Lower lobe of right lung (tissue), 2 donors: ENCODE measurements around the gene INMT. TPM values are rescaled to one million over a fixed set of nuclear protein-coding genes. Genes with fewer than 3 reads are reported as not detected.

Experiments used
- ATAC-seq, 2 donors: fragments of 200-7000 bp; cut with Tn5 transposase; one replicate each; pipeline ENCODE4 v1.9.1; 2020 to 2022; ENCODE audit warnings: mild to moderate bottlenecking in 2 of 2, moderate library complexity in 2 of 2
- DNase-seq: peaks from one replicate; pipeline ENCODE4 v3.0.0-alpha.2; 2020
- H3K27ac ChIP-seq: fragments of 200-600 bp; one replicate; pipeline ENCODE4 v1.8.0; 2022
- H3K27me3 ChIP-seq: fragments of 200-600 bp; one replicate; pipeline ENCODE4 v1.8.0; 2022; ENCODE audit warnings: low read depth
- H3K36me3 ChIP-seq: fragments of 200-600 bp; one replicate; pipeline ENCODE4 v1.8.0; 2022; ENCODE audit warnings: mild to moderate bottlenecking
- H3K4me1 ChIP-seq: fragments of 200-600 bp; one replicate; pipeline ENCODE4 v1.8.0; 2022
- H3K4me3 ChIP-seq: fragments of 200-600 bp; one replicate; pipeline ENCODE4 v1.8.0; 2022; ENCODE audit warnings: mild to moderate bottlenecking
- H3K9me3 ChIP-seq: fragments of 200-600 bp; one replicate; pipeline ENCODE4 v1.8.0; 2022
- CTCF ChIP-seq: fragments of 200-600 bp; IDR thresholded peaks from one replicate; pipeline ENCODE4 v1.8.0; 2022; ENCODE audit warnings: antibody characterized with exemption, mild to moderate bottlenecking
- intact Hi-C: fragments of 100-400 bp; cut with DNase I; formaldehyde crosslinking; loops from one replicate; pipeline ENCODE4 v1.11.0; 2022
- total RNA-seq: library from RNA; stranded (reverse); fragmentation: NEBNext Ultra II Directional; extraction: Animal tissue kit (Norgen Biotek cat#: 25700); gene quantifications from one replicate; pipeline ENCODE4 v1.2.1, GENCODE V29; 2021
- donor health status: DM: no; HTN: yes; CAD: no; lungs with severe emphysema.

The INMT gene
- total RNA-seq, 1 donor from 2014 or later, result 249 TPM

GRCh38 chr7:30743371-30744074 lies 8.4 kb upstream of the INMT start:
- no peak for ATAC-seq
- intact Hi-C loops, result no loop called here

GRCh38 chr7:30744075-30744417 lies 7.9 kb upstream of the INMT start:
- Histone ChIP-seq H3K4me1 (peaks cover 4% of the 10 kb centered on the region), H3K9me3 (no peaks in the 10 kb centered on the region), H3K27me3 (no peaks in the 10 kb centered on the region), H3K4me3 (no peak overlapping the region), H3K27ac (no peak overlapping the region), H3K36me3 (no peaks in the 10 kb centered on the region)
- no peak for TF ChIP-seq CTCF
- ATAC-seq (no peak), DNase-seq (no peak)
- intact Hi-C loops, result no loop called here

More at GRCh38 chr7:30743371-30744074, 8.4 kb upstream of the INMT start:
- H3K27ac ChIP-seq, result no peak overlapping the region
- no peak for DNase-seq
- H3K4me3 ChIP-seq, result no peak overlapping the region
- no peaks in the 10 kb centered on the region for H3K27me3 ChIP-seq
- H3K36me3 ChIP-seq, result no peaks in the 10 kb centered on the region
- peaks cover 3% of the 10 kb centered on the region for H3K4me1 ChIP-seq
- TF ChIP-seq CTCF, result peak; percentile 34
- no peaks in the 10 kb centered on the region for H3K9me3 ChIP-seq

GRCh38 chr7:30745261-30745941 lies 6.5 kb upstream of the INMT start:
- TF ChIP-seq CTCF, result no peak
- Histone ChIP-seq H3K36me3 (no peaks in the 10 kb centered on the region), H3K4me1 (peaks cover 18% of the 10 kb centered on the region), H3K27ac (no peak overlapping the region), H3K27me3 (no peaks in the 10 kb centered on the region), H3K9me3 (no peaks in the 10 kb centered on the region), H3K4me3 (no peak overlapping the region)
- no peak for ATAC-seq
- DNase-seq, result no peak
- intact Hi-C loops, result no loop called here

GRCh38 chr7:30750010-30750409 lies 1.9 kb upstream of the INMT start:
- peaks cover 1% of the 10 kb centered on the region for H3K36me3 ChIP-seq
- no peaks in the 10 kb centered on the region for H3K9me3 ChIP-seq
- DNase-seq, result no peak
- TF ChIP-seq CTCF, result no peak
- H3K4me3 ChIP-seq, result no peak overlapping the region
- intact Hi-C loops, result no loop called here
- H3K4me1 ChIP-seq, result peaks cover 40% of the 10 kb centered on the region
- H3K27me3 ChIP-seq, result no peaks in the 10 kb centered on the region
- no peak for ATAC-seq
- H3K27ac ChIP-seq, result peak overlapping the region; percentile 83

- peak; percentile 66 for DNase-seq
- Histone ChIP-seq H3K36me3 (peaks cover 7% of the 10 kb centered on the region), H3K27me3 (no peaks in the 10 kb centered on the region), H3K4me1 (peaks cover 40% of the 10 kb centered on the region), H3K4me3 (peak overlapping the region; percentile 63), H3K9me3 (no peaks in the 10 kb centered on the region), H3K27ac (peak overlapping the region; percentile 83)
- ATAC-seq, result peak; percentile 65 to 85
- intact Hi-C loops, result no loop called here
- no peak for TF ChIP-seq CTCF
Observed at GRCh38 chr7:30750683-30751650, 968 bp upstream of the INMT start.
